Measurements from ENCODE around the gene FAM20A.
A peak's percentile ranks its signal among the peaks of the same experiment; 100 is the strongest.

FAM20A gene

DNA sequence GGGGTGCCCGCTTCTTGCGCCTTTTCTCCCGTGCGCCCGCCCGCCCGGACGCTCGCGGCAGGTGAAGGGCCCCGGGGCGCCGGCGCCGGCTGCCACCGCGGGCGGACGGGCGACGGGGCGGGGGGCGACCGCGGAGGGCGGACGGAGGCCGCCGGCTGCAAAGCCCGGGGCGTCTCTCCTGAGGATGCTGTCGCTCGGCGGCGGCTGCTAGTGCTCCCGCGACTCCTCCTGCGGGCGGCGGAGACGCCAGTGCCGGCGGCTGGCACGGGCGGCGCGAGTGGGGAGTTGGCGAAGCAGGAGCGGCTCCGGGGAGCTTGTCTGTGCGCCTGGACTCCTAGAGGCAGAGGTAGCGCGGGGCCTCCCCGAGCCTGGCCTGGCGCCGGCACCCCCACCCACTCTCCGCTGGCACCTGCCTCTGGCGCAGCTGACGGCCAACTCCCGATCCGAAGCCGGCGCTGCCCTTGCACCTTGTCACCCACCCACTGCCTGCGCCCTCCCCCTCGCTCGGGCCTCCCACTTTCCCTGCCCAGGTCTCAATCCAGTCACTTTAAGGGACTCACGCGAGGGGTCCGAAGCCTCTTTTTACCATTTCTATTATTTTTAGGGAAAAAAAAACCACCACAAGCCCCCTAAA is at the start of gene FAM20A:
TSS of gene FAM20A (minus strand) at position 437 of the 634 bp plus-strand sequence. CDS start 701 bp downstream, outside the sequence.
- DNase-seq (ENCODE audit: low read depth in 2 of 2): no peak

- DNase-seq (ENCODE audit: low read depth in 2 of 2): no peak
Measured at GRCh38 chr17:68649324-68649723, 48.2 kb upstream of the FAM20A start.

DNA sequence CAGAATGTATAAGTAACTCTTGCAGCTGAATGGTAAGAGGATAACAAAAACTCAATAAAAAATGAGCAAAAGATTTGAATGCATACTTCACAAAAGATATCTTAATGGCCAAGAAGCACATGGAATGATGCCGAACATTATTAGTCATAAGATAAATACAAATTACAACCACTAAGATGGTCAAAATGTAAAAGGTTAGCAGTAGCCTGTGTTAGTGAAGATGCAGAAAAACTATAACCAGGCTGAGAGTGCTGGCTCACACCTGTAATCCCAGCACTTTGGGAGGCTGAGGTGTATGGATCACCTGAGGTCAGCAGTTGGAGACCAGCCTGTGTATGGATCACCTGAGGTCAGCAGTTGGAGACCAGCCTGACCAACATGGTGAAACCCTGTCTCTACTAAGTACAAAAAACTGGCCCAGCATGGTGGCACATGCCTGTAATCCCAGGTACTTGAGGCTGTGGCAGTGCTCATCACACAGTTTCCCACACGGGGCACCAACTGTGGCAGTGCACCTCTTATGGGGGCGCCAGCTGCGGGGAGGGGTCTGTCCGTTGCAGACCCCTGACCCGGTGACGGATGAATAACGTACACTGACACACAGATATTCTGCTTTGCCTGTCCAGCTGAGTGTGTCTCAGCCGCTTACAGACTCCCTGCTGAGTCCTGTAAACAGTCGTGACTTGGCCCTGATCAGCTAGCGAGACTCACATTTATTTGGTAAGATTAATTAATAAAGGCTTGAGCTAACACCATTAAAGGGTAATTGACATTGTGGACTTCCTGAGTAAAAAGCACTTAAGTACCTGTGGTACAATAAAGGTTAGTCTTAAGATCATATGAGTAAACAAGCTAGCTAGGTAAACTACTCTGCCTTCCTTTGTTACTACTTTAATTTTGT is 45.7 kb upstream of the FAM20A start:
- DNase-seq (ENCODE audit: low read depth in 2 of 2): no peak

- no peak for DNase-seq (ENCODE audit: low read depth in 2 of 2)
Measured at GRCh38 chr17:68642118-68642412, 40.9 kb upstream of the FAM20A start.

DNA sequence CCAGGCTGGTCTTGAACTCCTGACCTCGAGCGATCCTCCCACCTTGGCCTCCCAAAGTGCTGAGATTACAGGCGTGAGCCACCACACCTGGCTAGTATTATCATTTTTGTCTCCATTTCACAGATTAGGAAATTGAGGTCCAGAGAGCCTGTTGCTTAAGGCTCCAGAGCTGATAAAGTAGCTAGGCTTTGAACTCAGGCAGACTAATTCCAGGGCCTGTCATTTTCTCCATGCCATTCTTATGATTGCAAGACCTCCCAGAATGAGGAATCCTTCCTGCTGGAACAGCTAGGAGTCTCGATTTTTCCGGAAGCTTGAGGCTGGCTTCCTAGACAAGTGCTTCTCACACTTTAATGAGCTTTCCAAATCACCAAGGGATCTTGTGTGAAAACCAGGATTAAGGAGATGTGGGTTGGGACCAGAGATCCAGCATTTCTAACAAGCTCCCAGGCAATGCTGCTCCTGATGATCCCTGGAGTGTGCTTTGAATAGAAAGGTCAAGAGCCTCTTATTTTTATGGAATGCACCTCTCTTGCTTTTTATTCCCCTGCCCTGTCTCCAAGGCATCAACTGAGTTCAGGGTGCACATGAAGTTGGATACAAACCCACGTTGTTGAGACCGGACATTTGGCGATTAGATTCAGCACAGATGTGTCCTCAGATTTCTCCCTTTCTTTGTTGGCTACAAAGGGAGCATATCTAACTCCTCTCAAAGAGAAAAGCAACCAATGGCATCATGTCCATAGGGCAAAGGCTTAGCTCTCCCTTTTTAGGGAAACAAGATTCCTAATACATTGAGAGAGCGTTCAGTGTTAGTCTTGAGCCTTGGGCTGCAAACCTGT is 40.3 kb upstream of the FAM20A start:
- DNase-seq (ENCODE audit: low read depth in 2 of 2): no peak

DNA sequence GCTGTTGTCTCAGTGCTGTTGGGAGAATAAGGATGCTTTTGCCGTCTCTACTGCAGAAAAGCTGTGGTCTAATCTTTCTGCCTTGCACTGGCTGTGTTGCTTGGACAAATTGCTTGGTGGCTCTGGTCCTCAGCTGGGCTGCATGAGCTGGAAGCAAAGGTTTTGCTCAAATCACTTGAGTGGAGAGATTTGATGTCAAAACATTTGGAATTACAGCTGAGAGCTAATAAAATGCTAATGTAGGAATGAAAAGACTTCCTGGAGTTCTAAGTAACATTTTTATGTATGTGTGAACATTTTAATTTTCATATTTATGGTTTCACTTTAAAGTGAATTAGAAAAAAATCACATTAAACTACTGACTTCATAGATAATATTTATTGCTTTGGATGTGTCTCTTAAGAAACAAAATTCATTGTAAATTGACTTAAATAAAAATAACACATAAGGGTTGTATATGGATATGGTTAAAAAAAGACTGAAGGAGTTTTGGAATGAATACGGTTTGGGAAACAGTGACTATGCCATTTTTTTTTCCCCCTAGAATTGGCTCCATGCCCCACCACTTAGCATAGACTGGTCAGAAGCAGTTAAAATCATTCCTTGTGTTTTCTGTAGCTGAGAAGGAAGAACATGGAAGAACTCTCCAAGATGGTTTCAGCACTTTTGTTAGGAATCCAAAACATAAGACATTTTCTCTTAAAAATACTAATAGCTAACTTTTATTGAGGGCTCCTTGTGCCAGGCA is 39.2 kb upstream of the FAM20A start:
- peak in 1 of 2 experiments; percentile 4 for DNase-seq (ENCODE audit: low read depth in 2 of 2)

- no peak for DNase-seq (ENCODE audit: low read depth in 2 of 2)
Measured at GRCh38 chr17:68634345-68634876, 33.2 kb upstream of the FAM20A start.

DNA sequence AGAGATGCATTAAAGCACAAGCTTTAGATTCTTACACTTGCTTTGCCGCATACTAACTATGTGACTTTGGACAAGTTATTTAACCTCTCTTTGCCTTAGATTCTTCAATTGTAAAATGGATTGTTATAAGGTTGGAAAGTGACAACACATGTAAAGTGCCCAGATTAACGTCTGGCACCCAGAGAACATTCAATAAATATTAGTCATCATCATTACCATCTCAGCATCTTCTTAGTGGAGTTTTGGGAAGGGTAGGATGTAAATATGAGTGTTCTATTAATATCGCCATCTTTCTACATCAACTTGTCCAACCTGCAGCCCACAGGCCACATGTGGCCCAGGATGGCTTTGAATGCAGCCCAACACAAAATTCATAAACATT is 27.4 kb upstream of the FAM20A start:
- no peak for DNase-seq (ENCODE audit: low read depth in 2 of 2)

GRCh38 chr17:68627956-68628575 is 26.9 kb upstream of the FAM20A start:
- no peak for DNase-seq (ENCODE audit: low read depth in 2 of 2)

GRCh38 chr17:68624381-68624780 is 23.2 kb upstream of the FAM20A start:
- DNase-seq (ENCODE audit: low read depth in 2 of 2): no peak

DNA sequence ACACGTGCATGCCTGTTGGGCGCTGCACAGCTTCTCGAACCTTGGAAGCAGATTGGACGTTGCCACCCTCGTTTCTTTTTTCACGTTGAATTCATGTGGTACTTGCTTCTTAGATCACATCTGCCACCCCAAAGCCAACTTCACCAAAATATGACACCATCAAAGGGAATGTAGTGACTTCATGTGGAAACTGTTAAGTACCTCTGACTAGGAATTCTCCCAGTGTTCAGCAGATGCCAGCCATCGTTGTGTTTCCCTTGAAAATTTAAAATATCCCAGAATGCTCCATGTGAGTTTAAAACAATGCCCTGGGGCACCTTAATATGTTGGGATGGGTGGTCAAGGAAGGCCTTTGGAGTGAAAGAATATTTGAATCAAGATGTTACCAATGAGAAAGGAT is 22.6 kb upstream of the FAM20A start:
- DNase-seq (ENCODE audit: low read depth in 2 of 2): no peak

DNA sequence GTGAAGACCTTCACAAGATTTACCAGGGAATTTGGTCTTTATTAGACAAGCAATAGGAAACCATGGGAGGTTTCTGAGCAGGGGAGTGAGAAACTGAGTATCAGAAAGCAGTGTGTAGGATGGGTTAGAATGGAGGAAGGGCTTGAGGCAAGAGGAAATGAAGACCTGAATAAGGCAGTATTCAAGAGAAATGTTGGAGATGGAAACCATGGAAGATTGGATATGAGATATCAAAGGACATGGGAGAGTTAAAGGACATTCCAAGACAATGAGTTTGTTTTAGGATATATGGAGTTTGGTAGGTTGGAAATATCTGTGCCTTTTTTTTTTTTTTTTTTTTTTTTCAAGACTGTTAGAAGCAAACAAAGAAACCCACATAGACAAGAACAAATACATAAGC is 21.3 kb upstream of the FAM20A start:
- DNase-seq (ENCODE audit: low read depth in 2 of 2): no peak

GRCh38 chr17:68621065-68621464 is 19.9 kb upstream of the FAM20A start:
- DNase-seq (ENCODE audit: low read depth in 2 of 2): peak in 1 of 2 experiments; percentile 7

- no peak for DNase-seq (ENCODE audit: low read depth in 2 of 2)
Measured at GRCh38 chr17:68616334-68616733, 15.2 kb upstream of the FAM20A start.

DNA sequence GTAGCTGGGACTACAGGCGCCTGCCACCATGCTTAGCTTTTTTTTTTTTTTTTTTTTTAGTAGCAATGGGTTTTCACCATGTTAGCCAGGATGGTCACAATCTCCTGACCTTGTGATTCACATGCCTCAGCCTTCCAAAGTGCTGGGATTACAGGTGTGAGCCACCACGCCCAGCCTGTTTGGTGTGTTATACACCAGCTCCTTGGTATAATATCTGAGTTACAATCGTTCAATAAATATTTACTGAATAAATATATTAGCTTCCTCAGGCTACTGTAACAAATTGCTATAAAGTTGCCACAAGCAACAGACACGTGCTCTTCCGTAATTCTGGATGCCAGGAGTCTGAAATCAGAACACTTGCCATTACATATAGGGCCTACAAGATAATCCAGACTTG is 13.6 kb upstream of the FAM20A start:
- no peak for DNase-seq (ENCODE audit: low read depth in 2 of 2)

DNA sequence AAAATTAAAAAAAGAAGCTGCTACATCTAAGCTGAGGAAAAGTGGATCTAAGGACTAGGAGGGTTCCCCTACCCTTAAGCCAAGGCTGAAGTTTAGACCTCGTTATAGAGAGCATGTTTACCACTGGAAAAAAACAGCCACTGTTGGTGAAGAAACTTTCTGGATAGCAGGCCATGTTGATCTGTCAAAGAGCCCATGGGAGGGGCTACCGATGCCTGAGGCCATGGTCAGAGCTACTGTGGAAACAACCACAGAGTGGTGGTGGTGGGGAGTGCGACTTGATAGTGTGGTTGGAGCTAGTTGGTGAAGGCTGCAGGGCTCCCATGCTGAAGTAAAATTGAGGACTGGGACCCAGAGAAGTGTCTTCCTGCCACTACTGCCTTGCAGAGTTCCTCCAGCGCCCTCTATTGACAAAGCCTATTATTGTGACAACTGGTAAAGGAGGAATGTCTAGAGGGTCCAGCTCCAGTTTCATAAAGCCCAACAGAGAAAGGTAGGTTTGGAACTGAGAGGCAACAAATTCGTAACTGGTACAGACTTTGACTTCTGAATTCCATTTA is 12.7 kb upstream of the FAM20A start:
- no peak for DNase-seq (ENCODE audit: low read depth in 2 of 2)

DNA sequence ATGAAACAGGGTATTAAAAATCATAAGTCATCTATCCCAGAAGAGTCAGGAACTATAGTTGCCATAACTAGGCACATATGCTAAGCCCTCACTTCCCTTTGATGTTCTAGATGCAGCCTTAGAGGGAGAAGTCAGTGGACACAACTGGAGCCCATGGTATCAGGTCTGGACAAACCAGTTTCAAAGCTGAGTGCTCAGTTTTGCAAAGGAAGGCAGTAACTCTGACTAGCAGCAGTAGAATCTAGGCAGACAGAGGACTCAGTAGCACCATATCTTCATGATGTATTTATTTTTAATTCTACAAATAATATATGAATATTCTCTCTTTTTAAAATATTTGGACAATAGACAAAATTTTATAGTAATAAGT is 11.7 kb upstream of the FAM20A start:
- no peak for DNase-seq (ENCODE audit: low read depth in 2 of 2)

- no peak for DNase-seq (ENCODE audit: low read depth in 2 of 2)
Measured at GRCh38 chr17:68612209-68612922, 11.2 kb upstream of the FAM20A start.

DNA sequence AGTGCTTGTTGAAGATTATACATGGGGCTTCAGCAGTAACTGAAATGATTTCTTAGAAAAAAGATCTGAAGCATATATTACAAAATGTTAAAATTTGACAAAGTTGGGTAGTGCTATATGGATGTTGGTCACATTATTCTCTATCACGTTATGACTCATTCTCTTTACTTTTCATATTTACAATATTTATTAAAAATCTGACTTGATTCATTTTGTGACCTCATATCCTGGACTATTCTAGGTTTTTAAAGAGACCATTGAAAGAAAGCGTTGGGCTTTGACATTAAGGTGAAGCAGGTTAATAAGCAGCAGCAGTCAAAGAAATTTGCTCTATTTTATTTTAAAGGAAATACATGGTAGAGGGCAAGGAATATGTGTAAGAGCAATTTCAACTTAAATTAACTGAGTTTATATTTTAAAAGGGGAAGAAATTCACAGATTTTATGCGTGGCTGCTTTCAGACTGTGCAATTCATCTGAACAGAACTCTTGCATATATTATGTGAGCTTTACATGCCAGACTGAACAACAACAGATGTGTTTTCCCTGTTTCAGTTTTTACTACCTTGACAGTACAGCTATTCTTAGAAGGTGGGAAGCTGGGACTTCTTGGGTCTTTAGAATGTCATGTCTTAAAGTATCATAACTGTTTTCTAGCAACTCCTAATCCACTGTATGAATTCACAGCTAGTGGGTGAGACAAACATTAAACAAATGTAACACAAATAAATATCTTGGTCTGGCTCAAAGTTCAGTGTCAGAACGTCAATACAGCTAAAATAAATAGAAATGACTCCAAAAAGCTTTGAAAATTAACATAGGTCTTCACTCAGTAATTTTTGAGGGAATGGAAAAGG is 10.4 kb upstream of the FAM20A start:
- DNase-seq (ENCODE audit: low read depth in 2 of 2): no peak

All from fibroblast of skin of left quadriceps (primary cell).